IPS-20b (cell line): ENCODE measurements around the gene TP63.

Experiments used
- H3K27ac ChIP-seq: one replicate; pipeline ENCODE4 v1.5.1; 2013; ENCODE audit warnings: low read length
- H3K27me3 ChIP-seq: 2 replicates; pipeline ENCODE4 v1.6.1; 2013; ENCODE audit warnings: mild to moderate bottlenecking, low read length, inconsistent platforms; ENCODE audit not compliant: insufficient read depth
- H3K36me3 ChIP-seq: 2 replicates; pipeline ENCODE4 v1.6.1; 2013; ENCODE audit warnings: low read depth, mild to moderate bottlenecking, inconsistent platforms, low read length, moderate library complexity; ENCODE audit not compliant: insufficient read depth
- H3K4me1 ChIP-seq: 2 replicates; pipeline ENCODE4 v1.6.1; 2013; ENCODE audit warnings: mild to moderate bottlenecking, control low read depth, inconsistent platforms, low read length, moderate library complexity; ENCODE audit not compliant: insufficient read depth
- H3K4me3 ChIP-seq: 2 replicates; pipeline ENCODE4 v1.5.1; 2013; ENCODE audit warnings: mild to moderate bottlenecking, low read length, inconsistent platforms
- H3K9ac ChIP-seq: 2 replicates; pipeline ENCODE4 v1.6.1; 2013; ENCODE audit warnings: low read depth, mild to moderate bottlenecking, inconsistent platforms, low read length, moderate library complexity
- H3K9me3 ChIP-seq: 2 replicates; pipeline ENCODE4 v1.6.1; 2013; ENCODE audit warnings: mild to moderate bottlenecking, low read depth, low read length, inconsistent platforms; ENCODE audit not compliant: insufficient read depth

TP63 gene

DNA sequence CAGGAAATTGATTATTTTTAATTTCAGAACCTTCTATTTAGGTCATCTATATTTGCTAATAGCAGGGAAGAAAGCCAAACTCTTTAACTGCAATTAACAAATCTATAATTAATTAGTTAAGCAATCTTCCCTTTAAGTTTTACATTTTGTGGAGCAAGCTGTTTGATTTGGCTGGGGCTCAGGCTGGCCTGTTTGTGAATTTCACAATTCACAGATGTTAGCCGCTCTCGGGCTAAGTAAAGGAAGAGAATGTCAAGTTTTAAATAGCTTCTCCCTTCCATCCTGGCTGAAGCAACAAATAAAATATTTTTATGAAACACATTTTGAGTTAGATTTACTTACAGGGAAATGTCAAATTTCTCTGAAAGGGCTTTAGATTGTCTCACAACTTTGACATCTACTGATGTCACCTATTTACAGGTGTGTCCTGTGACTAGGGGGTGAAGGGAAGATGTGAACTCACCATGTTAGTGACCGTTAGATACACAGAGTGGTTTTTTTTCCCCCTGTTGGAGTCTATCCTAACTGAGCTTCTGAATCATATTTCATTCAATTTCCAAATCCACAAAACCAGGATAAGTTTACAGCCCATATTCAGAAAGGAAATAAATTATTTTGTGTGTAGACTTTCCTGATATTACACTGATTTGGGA lies 1.3 kb upstream of the TP63 start:
- Histone ChIP-seq H3K4me3 (no peak overlapping the region), H3K9ac (no peak overlapping the region)

DNA sequence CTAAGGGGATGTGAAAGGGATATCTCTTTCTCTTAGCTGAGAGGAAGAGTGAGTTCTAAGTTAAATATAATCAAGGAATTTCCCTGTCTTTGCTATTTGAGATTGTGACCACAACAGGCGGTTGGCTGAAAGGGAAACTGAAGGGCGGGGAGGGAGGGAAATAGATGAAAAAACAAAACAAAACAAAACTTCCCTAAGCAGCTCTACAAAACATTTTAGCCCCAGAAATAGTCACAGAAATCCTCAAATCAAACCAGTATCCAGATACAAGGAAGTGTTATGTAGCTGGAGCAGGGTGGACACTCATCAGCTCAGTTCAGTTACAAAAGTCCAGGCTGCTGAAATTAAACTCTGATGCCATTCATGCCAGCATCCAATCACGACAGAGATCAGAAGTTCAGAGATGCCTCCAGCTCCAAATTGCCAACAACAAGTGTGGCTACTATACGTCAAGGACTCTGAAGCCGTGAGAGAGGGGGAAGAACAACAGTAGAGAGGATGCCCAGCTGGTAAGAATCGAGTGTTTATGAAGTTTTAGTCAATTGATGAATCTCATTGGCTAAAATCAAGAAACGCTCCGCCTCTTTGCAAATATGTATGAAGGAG lies 319 bp upstream of the TP63 start:
- Histone ChIP-seq H3K36me3 (no peaks in the 10 kb centered on the region), H3K27me3 (no peaks in the 10 kb centered on the region), H3K9me3 (no peaks in the 10 kb centered on the region), H3K4me3 (no peak overlapping the region), H3K4me1 (peaks cover 15% of the 10 kb centered on the region; the same call in 1 of the 2 replicates), H3K27ac (no peak overlapping the region), H3K9ac (no peak overlapping the region)

More for the DNA sequence above, 1.3 kb upstream of the TP63 start:
- H3K27me3 ChIP-seq = no peaks in the 10 kb centered on the region
- H3K27ac ChIP-seq = no peak overlapping the region
- H3K4me1 ChIP-seq = peaks cover 5% of the 10 kb centered on the region; the same call in 1 of the 2 replicates
- no peaks in the 10 kb centered on the region for H3K36me3 ChIP-seq
- no peaks in the 10 kb centered on the region for H3K9me3 ChIP-seq

DNA sequence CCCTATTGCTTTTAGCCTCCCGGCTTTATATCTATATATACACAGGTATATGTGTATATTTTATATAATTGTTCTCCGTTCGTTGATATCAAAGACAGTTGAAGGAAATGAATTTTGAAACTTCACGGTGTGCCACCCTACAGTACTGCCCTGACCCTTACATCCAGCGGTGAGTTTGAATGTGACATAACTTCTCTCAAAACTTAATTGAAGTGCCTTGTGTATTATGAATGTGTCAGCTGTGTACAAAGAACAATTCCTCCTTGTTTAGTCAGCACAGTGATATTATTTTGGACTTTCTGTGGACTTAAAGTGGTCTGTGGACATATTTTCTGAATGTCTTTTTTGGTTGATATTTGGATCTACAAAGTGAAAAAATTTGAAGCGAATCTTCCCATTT lies 220 bp downstream of the TP63 start:
- no peak overlapping the region for H3K4me3 ChIP-seq
- no peak overlapping the region for H3K27ac ChIP-seq

DNA sequence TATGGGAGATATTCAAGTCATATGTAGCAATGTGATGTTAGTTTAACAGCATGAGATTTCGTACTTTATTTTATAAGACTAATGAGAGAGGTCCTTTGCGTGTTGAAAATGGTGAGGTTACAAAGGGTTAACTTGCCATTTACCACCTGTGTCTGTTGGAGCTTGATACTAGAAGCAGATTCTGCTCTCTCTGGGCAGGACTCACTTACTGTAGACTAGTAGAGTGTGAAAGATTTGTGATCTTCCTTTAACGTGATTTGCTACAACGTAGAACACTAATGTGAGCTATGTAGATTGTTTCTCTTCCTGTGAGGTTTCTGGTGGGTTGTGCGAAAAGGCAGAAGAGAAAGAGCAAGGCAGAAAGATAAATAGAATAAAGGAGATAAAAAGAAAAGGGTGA lies 1.1 kb downstream of the TP63 start:
- no peak overlapping the region for H3K27ac ChIP-seq
- H3K36me3 ChIP-seq = no peaks in the 10 kb centered on the region
- no peak overlapping the region for H3K4me3 ChIP-seq
- H3K27me3 ChIP-seq = no peaks in the 10 kb centered on the region
- peaks cover 21% of the 10 kb centered on the region; the same call in 1 of the 2 replicates for H3K4me1 ChIP-seq
- H3K9me3 ChIP-seq = no peaks in the 10 kb centered on the region
- no peak overlapping the region for H3K9ac ChIP-seq

More for the DNA sequence above, 220 bp downstream of the TP63 start:
- no peaks in the 10 kb centered on the region for H3K27me3 ChIP-seq
- peaks cover 20% of the 10 kb centered on the region; the same call in 1 of the 2 replicates for H3K4me1 ChIP-seq
- no peaks in the 10 kb centered on the region for H3K9me3 ChIP-seq
- no peak overlapping the region for H3K9ac ChIP-seq
- no peaks in the 10 kb centered on the region for H3K36me3 ChIP-seq

DNA sequence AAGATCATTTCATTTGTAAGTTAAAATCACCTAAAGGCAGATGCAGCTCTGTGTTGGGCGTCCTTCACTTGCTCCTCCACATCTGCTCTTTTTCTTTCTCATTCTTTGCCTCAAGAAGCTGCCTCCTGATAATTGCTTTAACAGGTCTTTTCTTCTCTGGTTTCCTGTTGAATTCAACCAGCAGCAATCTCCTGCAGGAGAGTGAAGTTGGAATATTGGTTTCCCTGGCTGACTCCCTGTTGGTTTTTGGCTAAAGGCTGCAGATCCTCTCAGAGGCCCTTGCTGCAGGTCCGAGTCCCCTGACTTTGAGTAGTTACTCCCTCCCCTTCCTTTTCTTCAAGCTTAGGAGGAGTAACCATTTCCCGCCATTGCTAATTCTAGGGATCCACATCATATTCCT lies 4.2 kb downstream of the TP63 start:
- no peak overlapping the region for H3K27ac ChIP-seq
- no peak overlapping the region; the same call in 1 of the 2 replicates for H3K4me3 ChIP-seq

DNA sequence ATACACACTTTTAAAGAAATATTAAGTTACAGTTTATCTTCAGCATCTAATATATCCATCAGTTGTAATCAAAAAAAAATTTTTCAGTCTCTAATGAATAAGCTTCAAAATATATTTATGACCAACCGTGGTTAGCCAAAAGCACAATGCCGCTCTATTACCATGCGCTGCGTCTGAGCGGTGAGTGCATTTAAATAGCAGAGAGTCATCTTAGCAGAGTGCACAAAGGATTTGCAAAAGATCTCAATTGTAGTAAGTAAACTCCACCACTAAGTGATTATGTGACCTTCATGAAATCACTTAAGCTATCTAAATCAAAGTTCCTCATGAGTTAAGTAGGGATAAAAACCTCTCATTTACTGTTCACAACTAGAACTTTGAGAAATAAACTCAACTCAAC lies 4.9 kb downstream of the TP63 start:
- peaks cover 21% of the 10 kb centered on the region; the same call in 1 of the 2 replicates for H3K4me1 ChIP-seq

More for the DNA sequence above, 4.2 kb downstream of the TP63 start:
- Histone ChIP-seq H3K9ac (peak overlapping the region; percentile 14; the same call in 1 of the 2 replicates), H3K4me1 (peaks cover 21% of the 10 kb centered on the region; the same call in 1 of the 2 replicates), H3K27me3 (no peaks in the 10 kb centered on the region), H3K9me3 (no peaks in the 10 kb centered on the region), H3K36me3 (no peaks in the 10 kb centered on the region)

DNA sequence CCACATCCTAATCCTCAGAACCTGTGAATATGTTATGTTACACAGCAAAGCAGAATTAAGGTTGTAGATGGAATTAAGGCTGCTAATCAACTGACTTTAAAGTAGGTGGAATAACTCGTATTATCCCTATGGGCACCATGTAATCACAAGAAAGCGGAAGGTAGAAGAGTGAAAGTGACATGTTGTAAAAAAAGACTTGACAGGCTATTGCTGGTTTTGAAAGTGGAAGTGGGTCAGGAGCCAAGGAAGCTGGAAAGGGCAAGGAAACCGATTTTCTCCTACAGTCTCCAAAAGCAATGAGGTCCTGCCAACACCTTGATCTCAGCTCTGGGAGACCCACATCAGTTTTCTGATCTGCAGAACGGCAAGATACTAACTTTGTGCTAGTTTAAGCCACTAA lies 6.6 kb downstream of the TP63 start:
- no peak overlapping the region for H3K27ac ChIP-seq
- no peaks in the 10 kb centered on the region for H3K36me3 ChIP-seq
- H3K4me1 ChIP-seq = peaks cover 21% of the 10 kb centered on the region; the same call in 1 of the 2 replicates
- H3K27me3 ChIP-seq = no peaks in the 10 kb centered on the region
- no peaks in the 10 kb centered on the region for H3K9me3 ChIP-seq
- H3K4me3 ChIP-seq = no peak overlapping the region
- H3K9ac ChIP-seq = no peak overlapping the region

More for the DNA sequence above, 4.9 kb downstream of the TP63 start:
- H3K4me3 ChIP-seq = no peak overlapping the region
- no peaks in the 10 kb centered on the region for H3K9me3 ChIP-seq
- H3K36me3 ChIP-seq = no peaks in the 10 kb centered on the region
- H3K9ac ChIP-seq = no peak overlapping the region; the same call in 1 of the 2 replicates
- H3K27ac ChIP-seq = no peak overlapping the region
- no peaks in the 10 kb centered on the region for H3K27me3 ChIP-seq

DNA sequence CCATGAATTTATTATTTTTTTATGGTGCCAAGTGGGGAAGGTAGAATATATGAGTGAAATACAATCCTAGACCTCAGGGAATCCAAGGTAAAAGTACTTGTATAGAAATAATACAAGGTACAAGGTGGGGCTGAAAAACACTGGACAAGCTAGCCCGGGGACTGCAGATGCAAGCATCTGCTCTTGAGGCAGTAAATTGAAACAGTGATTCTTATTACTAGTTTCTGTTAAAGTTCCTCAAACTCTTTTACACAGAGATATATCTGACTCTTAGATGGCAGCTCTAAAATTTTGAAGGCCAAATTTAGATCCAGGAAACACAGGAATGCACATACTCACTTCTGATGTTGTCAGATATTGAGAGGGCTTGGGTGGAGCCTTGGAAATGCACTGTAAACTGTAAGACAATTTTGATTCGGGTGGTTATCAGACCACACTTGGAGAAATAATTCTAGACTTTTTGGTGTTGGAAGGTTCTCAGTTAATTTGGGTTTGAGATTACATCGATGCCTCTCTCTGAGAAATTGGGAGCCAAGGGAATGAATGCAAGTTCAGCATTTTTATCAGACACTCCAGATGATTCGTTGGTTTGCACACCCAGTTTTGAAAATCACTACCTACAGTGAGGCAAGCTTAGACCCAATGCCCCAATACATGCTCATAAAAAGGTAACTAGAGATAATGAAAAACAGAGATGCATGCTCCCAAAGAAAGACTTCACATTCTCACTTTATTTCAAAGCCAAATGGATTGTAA lies 7.3 kb downstream of the TP63 start:
- no peaks in the 10 kb centered on the region for H3K9me3 ChIP-seq
- H3K4me1 ChIP-seq = peaks cover 21% of the 10 kb centered on the region; the same call in 1 of the 2 replicates
- no peak overlapping the region for H3K4me3 ChIP-seq
- H3K27ac ChIP-seq = no peak overlapping the region
- no peak overlapping the region for H3K9ac ChIP-seq
- H3K36me3 ChIP-seq = no peaks in the 10 kb centered on the region
- no peaks in the 10 kb centered on the region for H3K27me3 ChIP-seq

DNA sequence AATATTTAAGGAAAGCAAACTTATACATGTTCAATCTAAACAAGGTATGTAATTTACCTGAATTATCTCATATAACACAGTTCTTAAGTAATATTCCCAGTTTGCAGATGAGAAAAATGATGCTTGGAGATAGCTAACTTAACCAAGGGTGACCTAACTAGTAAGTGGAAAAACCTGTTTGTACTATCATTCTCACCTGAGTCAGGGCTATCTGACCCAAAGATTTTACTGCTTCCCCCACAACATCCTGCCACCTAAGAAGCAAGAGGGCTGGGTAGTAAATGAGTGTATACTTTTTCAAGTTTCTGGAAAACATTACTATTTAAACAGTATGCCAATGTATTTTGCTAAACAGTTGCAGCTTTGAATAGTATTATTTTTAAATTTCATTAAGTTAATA lies 10.6 kb downstream of the TP63 start:
- H3K9me3 ChIP-seq = no peaks in the 10 kb centered on the region
- H3K36me3 ChIP-seq = no peaks in the 10 kb centered on the region
- no peak overlapping the region for H3K4me3 ChIP-seq
- H3K27me3 ChIP-seq = no peaks in the 10 kb centered on the region
- no peak overlapping the region for H3K27ac ChIP-seq
- no peak overlapping the region for H3K9ac ChIP-seq
- no peaks in the 10 kb centered on the region for H3K4me1 ChIP-seq

DNA sequence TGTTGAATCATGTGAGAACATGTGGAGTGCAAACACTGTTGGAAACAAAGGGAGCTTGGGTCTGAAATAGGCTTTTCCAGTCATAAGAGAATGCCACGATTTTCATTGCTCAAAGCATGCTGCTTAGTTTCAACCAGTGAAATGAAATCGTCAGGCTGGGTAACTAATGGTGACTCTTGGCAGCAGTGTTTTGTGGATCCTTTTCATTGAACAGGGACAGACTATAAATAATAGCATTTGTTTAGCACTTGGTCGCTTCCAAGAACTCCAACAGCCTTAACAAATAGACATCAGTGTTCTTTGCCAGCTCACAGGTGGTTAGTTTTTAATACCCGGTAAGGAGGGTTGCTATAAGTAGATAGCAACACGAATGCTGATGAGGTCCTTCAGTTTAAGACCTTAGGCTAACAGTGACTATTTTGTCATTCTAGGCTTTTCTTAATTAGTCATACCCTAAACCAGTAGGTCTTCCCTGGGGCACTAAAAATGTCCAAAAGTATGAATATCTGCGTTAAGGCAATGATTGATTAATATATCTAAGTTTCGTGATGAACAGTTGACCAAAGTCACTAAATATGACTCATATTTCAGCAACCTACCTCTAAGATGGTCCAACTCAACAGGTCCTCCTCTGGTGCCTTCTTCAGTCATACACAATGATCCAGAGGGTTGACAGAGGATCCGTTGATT lies 15.8 kb downstream of the TP63 start:
- Histone ChIP-seq H3K4me3 (no peak overlapping the region), H3K4me1 (no peaks in the 10 kb centered on the region), H3K27ac (no peak overlapping the region), H3K9me3 (no peaks in the 10 kb centered on the region), H3K36me3 (no peaks in the 10 kb centered on the region), H3K27me3 (no peaks in the 10 kb centered on the region), H3K9ac (no peak overlapping the region)

DNA sequence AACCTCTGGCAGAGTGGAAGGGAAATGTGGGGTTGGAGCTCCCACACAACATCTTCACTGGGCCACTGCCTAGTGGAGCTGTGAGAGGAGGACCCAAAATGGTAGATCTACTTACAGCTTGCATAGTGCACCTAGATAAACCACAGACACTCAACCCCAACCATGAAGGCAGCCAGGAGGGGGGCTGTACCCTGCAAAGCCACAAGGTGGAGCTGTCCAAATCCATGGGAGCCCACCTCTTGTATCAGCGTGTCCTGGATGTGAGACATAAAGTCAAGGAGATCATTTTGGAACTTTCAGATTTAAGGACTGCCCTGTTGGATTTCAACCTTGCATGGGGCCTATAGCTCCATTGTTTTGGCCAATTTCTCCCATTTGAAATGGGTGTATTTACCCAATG lies 20.9 kb downstream of the TP63 start:
- Histone ChIP-seq H3K4me1 (no peaks in the 10 kb centered on the region), H3K27ac (no peak overlapping the region), H3K9me3 (no peaks in the 10 kb centered on the region), H3K4me3 (no peak overlapping the region), H3K27me3 (no peaks in the 10 kb centered on the region), H3K36me3 (no peaks in the 10 kb centered on the region), H3K9ac (no peak overlapping the region)
